ENCODE data around the gene ANKRD33B. TPM values are rescaled to one million over a fixed set of nuclear protein-coding genes. Genes with fewer than 3 reads are reported as not detected.
"Not testable (repeated sequence)": the region's sequence is repeated elsewhere in the genome, so short reads cannot be mapped to it uniquely, and the experiment has no call there.

The ANKRD33B gene
- total RNA-seq, 1 donor from 2014 or later = 22.6 TPM

DNA sequence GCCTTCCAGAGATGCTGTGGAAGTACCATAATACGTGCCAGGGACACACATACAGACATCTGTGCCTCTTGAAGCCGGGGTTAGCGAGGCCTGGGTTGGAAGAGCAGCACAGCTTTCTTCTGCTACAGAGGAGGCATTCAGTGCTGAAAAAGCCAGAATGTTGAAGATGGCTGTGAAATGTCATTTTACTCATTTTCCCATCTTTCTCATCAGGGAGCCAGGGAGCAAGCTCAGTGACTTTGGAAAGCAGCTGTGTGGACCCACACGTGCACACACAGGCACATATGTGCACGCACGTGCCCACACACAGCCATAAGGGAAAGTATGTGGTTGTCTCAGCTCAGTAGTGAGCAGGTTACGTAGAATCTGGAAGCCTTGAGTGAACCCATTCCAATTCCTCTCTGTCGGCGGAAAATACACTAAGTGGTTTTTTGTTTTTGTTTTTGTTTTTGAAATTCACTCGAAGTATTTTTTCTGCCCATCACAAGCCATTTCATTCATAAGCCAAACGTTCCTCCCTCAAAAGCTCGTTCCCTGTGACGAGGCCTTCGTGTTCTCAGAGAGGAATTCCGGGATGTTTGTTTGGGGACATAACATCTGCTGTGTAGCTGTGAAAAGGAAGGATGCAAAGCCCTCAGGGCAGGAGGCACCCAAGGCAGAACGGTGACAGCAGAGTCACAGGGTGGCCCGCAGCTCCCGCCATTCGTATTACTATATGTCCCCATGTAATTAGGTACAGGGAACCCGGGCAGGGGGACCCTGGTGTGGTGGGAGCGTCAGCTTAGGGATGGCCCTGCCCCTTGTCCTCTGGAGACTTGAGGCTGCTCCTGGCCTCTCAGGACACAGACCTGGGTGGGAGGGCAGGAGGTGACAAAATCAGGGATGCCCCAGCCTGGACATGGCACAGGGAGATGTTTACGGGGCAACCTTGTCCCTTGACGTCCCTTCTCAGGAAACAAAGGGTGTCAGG lies 29.0 kb upstream of the ANKRD33B start:
- peak; percentile 53 for DNase-seq (ENCODE audit: low spot score)
- intact Hi-C loops (cut with DNase I) = no loop called here
- ATAC-seq = peak; percentile 72

GRCh38 chr5:10536511-10536910 lies 27.4 kb upstream of the ANKRD33B start:
- ATAC-seq (no peak), DNase-seq (ENCODE audit: low spot score) (peak; percentile 21)
- intact Hi-C loops (cut with DNase I) = no loop called here

DNA sequence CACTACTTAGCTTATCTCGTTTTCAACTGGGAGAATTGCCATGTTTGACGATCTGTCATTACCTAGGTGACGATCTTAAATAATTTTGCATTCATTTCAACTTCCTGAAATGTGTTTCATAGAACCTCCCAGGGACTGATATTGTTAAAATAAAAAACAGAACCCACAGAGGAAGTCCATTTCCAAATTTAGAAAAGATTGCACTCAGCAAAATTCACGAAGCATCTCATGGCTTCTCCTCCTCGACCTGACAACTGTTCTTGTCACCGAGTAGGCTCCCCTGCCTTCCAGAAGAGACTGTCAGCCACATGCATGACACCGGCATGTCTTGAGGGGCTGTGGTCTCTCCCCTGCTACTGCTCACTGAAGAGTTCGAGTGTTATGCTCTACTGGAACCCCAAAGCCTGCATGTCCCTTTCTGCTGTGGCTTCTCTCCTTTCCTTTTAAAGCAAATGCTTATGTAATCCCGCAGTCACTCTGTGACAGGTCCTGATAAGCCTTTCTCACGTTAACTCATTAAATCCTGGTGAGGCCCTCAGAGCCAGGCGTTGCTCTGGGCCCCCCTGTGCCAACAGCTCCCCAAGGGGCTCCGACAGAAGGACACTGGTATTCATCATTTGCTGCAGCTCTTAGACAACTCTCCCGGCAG lies 26.8 kb upstream of the ANKRD33B start:
- intact Hi-C loops (cut with DNase I) = no loop called here
- DNase-seq (ENCODE audit: low spot score) = peak; percentile 34
- no peak for ATAC-seq

DNA sequence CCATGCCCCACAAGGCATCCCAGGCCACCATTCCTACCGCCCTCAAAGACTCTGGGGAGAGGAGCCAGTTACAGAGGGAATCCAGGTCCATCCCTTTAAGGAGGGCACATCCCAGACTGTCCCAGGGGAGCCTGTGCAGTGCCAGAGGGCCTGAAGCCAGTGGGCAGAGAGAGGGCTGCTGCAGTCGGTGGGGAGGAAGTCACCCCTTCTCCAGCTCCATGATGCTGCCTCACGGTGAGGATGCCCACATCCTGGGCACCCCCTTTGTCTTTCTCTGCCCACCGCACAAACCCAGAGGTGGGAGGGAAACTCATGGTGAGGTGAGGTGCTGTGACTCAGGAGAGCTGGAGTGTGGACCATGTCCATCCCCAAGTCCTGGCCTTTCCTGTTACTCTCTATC lies 26.2 kb upstream of the ANKRD33B start:
- DNase-seq (ENCODE audit: low spot score) = no peak
- peak; percentile 8 for ATAC-seq
- intact Hi-C loops (cut with DNase I) = no loop called here

GRCh38 chr5:10538103-10538788 lies 25.6 kb upstream of the ANKRD33B start:
- peak; percentile 38 for DNase-seq (ENCODE audit: low spot score)
- intact Hi-C loops (cut with DNase I) = no loop called here
- no peak for ATAC-seq

GRCh38 chr5:10538789-10539686 lies 24.8 kb upstream of the ANKRD33B start:
- DNase-seq (ENCODE audit: low spot score) = peak; percentile 43
- no peak for ATAC-seq
- intact Hi-C loops (cut with DNase I) = no loop called here

- no peak for DNase-seq (ENCODE audit: low spot score)
- intact Hi-C loops (cut with DNase I) = no loop called here
- no peak for ATAC-seq
Observed at GRCh38 chr5:10539687-10539998, 24.2 kb upstream of the ANKRD33B start.

DNA sequence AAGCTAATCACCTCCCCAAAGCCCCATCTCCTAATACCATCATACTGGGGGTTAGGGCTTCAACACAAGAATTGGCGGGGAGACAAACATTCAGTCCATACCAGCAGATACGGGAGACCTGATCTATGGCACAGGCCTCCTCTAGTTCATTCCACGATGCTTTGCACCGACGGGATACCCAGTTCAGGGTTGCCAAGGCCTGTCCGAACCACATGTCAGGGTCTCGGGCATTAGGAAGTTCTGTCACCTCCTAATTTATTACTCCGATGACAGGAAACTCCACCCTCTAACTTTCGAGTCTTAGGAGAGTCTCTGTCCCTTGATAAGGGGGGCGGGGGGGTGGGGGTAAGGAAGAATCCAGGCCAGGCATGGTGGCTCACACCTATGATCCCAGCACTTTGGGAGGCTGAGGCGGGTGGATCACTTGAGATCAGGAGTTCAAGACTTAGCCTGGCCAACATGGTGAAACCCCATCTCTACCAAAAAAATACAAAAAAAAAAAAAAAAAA lies 23.8 kb upstream of the ANKRD33B start:
- DNase-seq (ENCODE audit: low spot score) (peak; percentile 13), ATAC-seq (no peak)
- intact Hi-C loops (cut with DNase I) = no loop called here

GRCh38 chr5:10540951-10541646 lies 22.8 kb upstream of the ANKRD33B start:
- ATAC-seq (no peak), DNase-seq (ENCODE audit: low spot score) (peak; percentile 12)
- intact Hi-C loops (cut with DNase I) = no loop called here

GRCh38 chr5:10542055-10542550 lies 21.8 kb upstream of the ANKRD33B start:
- intact Hi-C loops (cut with DNase I) = no loop called here
- ATAC-seq = no peak
- DNase-seq (ENCODE audit: low spot score) = no peak

DNA sequence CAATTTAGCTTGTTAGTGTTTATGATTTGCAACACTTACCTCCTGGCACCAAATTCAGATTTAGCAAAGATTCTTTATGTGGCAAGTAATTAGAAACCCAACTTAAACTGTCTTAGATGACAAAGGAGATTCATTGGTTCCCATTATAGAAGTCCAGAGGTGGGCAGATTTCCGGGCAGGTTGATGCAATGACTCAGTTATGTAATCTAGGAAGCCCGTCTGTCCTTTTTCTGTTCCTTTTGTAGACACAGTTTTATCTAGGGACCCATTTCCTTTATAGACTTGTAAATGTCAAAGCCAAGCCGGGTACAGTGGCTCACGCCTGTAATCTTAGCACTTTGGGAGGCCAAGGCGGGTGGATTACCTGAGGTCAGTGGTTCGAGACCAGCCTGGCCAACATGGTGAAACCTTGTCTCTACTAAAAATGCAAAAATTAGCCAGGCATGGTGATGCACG lies 20.3 kb upstream of the ANKRD33B start:
- intact Hi-C loops (cut with DNase I) = no loop called here

DNA sequence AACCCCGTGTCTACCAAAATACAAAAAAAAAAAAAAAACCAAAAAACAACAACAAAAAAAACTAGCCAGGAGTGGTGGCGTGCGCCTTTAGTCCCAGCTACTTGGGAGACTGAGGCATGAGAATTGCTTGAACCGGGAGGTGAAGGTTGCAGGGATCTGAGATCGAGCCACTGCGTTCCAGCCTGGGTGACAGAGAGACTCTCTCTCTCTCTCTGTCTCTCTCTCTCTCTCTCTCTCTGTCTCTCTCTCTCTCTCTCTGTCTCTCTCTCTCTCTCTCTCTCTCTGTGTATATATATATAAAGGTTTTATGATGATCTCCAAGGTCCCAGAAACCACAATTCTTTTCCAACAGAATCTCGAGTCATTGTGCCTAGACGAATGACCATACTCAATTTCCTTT lies 18.8 kb upstream of the ANKRD33B start:
- intact Hi-C loops (cut with DNase I) = no loop called here
- no peak for ATAC-seq

More for the DNA sequence above, 20.3 kb upstream of the ANKRD33B start:
- no peak for ATAC-seq
- no peak for DNase-seq (ENCODE audit: low spot score)

GRCh38 chr5:10546186-10546585 lies 17.7 kb upstream of the ANKRD33B start:
- ATAC-seq (no peak), DNase-seq (ENCODE audit: low spot score) (peak; percentile 14)
- intact Hi-C loops (cut with DNase I) = no loop called here

More for the DNA sequence above, 18.8 kb upstream of the ANKRD33B start:
- DNase-seq (ENCODE audit: low spot score) = peak; percentile 15

DNA sequence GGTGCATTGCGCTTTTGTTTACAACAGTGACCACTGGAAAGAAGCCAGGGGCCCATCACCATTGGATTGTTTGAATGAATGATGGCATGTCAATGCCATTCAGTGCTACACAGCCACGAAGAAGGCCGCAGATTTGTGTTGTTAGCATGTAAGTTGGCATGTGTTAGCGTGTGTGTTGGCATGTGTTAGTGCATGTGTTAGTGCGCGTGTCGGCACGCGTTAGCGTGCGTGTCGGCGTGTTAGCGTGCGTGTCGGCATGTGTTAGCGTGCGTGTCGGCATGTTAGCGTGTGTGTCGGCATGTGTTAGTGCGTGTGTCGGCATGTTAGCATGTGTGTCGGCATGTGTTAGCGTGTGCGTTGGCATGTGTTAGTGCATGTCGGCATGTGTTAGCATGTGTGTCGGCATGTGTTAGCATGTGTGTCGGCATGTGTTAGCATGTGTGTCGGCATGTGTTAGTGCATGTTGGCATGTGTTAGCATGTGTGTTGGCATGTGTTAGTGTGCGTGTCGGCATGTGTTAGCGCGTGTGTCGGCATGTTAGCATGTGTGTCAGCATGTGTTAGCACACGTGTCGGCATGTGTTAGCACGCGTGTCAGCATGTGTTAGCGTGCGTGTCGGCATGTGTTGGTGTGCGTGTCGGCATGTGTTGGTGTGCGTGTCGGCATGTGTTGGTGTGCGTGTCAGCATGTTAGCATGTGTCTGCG lies 15.3 kb upstream of the ANKRD33B start:
- intact Hi-C loops (cut with DNase I) = no loop called here
- no peak for DNase-seq (ENCODE audit: low spot score)
- ATAC-seq = no peak

- ATAC-seq; intact Hi-C loops (cut with DNase I); DNase-seq (ENCODE audit: low spot score): not testable (repeated sequence)
Observed at GRCh38 chr5:10549123-10549514, 14.8 kb upstream of the ANKRD33B start.

GRCh38 chr5:10550222-10550995 lies 13.5 kb upstream of the ANKRD33B start:
- no peak for ATAC-seq
- no peak for DNase-seq (ENCODE audit: low spot score)
- intact Hi-C loops (cut with DNase I) = no loop called here

DNA sequence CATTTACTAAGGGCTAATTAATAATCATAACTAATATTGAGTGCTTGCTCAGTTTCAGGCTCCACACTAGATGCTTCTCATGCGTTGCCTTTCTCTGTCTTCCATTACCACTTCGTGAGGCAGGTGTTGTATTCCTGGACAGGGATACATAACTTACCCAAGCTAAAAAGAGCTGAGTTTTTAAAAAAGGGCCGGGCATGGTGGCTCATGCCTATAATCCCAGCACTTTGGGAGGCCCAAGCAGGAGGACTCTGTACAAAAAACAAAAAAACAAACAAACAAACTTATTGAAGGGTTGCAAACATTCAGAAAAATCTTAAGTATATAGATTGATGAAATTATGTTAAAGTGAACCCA lies 12.1 kb upstream of the ANKRD33B start:
- intact Hi-C loops (cut with DNase I) = no loop called here
- DNase-seq (ENCODE audit: low spot score) (no peak), ATAC-seq (no peak)

Measured in sciatic nerve (tissue), 2 donors.